Retinal pigment epithelial cell (primary cell): ENCODE results near the gene RTTN.

Experiments used
- DNase-seq: peaks from one replicate; pipeline ENCODE4 v3.0.0-alpha.2; 2010; ENCODE audit warnings: low read depth
- H3K4me3 ChIP-seq: 2 replicates; pipeline ENCODE4 v1.5.1; 2011; ENCODE audit warnings: mild to moderate bottlenecking, low read length, control low read depth, moderate library complexity
- TF ChIP-seq, protein P1 (sequence below): conservative IDR thresholded peaks from 2 replicates; pipeline ENCODE4 v1.5.1; 2011; ENCODE audit warnings: low read depth, low read length, control low read depth, inconsistent platforms

Gene RTTN

DNA sequence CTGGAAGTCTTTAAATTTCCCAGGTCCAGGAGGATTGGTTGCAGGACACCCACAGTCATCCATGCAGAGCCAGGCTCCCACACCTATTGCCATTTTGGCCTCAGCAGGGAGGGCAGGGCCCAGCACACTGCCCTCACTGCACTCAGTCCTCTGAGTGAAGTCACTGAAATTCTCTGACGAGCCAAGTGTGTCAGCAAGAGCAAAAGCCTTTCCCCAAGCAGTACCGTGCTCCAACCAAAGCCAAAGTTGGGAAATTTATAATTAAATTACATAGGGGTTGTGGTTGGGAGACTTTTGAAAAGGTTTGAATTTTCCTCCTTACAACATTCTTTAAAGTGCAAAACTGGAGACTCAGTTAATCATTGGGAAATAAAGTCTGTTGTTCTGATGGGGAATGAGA, 159.3 kb downstream of the RTTN start:
- no peak for DNase-seq

DNA sequence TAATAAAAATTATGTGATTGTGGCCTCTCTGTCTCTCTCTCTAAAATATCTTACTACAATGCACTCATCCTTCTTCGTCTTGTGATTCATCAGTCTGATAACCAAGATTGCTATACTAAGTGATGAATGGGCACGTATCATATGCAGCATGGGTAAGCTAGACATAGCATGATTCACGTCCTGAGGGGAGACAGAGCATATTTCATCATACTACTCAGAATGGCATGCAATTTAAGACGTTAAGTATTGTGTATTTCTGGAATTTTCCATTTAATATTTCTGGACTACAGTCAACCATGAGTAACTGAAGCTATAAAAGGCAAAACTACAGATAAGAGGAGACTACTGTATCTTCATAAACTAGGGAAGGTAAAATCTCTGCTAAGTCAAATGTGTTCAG, 160.9 kb downstream of the RTTN start:
- DNase-seq, result peak; percentile 74
- H3K4me3 ChIP-seq, result no peak overlapping the region
- TF ChIP-seq, protein P1, sequence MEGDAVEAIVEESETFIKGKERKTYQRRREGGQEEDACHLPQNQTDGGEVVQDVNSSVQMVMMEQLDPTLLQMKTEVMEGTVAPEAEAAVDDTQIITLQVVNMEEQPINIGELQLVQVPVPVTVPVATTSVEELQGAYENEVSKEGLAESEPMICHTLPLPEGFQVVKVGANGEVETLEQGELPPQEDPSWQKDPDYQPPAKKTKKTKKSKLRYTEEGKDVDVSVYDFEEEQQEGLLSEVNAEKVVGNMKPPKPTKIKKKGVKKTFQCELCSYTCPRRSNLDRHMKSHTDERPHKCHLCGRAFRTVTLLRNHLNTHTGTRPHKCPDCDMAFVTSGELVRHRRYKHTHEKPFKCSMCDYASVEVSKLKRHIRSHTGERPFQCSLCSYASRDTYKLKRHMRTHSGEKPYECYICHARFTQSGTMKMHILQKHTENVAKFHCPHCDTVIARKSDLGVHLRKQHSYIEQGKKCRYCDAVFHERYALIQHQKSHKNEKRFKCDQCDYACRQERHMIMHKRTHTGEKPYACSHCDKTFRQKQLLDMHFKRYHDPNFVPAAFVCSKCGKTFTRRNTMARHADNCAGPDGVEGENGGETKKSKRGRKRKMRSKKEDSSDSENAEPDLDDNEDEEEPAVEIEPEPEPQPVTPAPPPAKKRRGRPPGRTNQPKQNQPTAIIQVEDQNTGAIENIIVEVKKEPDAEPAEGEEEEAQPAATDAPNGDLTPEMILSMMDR, result no peak

More for the DNA sequence above, 159.3 kb downstream of the RTTN start:
- no peak overlapping the region for H3K4me3 ChIP-seq
- TF ChIP-seq, protein P1, result no peak

DNA sequence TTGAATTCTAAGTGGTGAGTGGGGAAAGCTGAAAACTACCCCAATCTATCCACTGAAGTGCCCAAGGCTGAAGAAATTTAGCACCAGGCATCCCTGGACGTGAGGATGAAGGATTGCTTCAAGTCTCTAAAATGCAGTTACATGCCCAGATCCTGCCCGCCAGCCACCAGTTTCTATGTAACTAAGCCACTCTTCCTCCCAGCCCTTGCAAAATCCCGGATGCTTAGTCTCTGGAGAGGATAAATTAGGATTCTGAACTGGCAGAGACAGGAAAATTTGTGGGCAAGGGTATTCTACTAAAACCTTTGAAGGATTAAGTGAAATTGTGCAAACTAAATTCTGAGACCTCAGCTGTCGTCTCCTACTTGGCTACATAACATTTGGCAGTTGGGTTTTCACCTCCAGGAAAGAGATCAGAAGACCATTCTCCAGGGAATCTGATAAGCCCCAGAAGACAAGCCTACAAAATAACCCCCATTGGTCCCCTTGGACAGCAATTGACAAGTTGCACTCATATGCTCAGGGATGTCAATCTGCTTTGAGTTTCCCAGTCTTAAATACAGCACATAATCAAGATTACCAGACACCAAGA, 163.9 kb downstream of the RTTN start:
- TF ChIP-seq, protein P1, result no peak
- H3K4me3 ChIP-seq, result no peak overlapping the region
- DNase-seq, result no peak

DNA sequence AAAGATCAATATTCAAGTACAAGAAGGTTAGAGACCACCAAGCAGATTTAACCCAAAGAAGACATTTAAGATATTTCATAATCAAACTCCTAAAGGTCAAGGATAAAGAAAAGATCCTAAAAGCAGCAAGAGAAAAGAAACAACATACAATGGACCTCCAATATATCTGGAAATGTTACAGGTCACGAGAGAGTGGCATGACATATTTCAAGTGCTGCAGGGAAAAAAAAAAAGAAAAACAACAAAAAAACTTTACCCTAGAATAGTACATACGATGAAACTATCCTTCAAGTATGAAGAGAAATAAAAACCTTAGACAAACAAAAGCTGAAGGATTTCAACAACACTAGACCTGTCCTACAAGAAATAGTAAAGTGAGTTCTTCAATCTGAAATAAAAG, 166.3 kb downstream of the RTTN start:
- H3K4me3 ChIP-seq, result no peak overlapping the region
- TF ChIP-seq, protein P1, result no peak
- DNase-seq, result no peak

DNA sequence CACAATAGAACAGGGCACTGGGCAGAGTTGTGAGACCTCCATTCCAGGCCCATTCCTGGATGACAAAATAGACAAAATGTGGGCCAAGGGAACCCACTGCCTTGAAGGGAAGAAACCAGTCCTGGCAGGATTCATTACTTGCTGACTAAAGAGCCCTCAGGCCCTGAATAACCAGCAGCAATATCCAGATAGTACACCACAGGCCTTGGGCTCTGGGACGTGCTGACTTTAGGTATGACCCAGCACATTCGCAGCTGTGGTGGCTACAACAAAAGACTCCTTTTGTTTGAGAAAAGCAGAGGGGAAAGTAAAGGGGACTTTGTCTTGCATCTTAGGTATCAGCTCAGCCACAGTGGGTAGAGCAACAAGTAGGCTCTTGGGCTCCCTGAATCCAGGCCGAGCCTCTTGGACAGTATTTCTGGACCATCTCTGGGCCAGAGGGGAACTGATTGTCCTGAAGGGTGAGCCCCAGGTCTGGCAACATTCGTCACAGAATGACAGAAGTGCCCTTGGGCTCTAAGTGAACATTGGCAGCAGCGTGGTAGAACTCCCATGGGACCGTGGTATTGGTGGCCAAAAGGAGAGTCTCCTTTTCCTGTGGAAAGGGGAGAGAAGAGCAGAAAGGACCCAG, 167.9 kb downstream of the RTTN start:
- no peak overlapping the region for H3K4me3 ChIP-seq
- TF ChIP-seq, protein P1, result no peak
- DNase-seq, result no peak

DNA sequence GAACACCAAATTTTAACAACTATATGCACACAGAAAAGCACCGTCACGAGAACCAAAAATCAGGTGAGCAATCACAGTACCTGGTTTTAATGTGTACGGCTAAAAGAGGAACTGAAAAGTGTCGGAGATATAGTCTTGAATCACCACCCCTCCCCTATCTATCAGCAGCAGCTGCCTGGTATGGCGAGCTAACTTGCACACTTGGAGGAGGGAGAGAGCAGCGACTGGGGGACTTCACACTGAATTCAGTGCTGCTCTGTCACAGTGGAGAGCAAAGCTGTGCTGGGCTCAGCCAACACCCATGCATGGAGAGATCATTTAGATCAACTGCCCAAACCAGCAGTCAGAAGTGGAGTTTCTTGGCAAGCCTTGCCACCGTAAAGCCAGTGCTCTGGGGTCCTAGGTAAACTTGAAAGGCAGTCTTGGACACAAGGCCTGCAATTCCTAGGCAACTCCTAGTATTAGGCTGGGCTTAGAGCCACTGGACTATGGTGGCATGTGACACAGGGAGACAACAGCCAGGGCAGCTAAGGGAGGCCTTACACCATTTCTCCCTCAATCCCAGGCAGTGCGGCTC, 168.6 kb downstream of the RTTN start:
- TF ChIP-seq, protein P1, result no peak

DNA sequence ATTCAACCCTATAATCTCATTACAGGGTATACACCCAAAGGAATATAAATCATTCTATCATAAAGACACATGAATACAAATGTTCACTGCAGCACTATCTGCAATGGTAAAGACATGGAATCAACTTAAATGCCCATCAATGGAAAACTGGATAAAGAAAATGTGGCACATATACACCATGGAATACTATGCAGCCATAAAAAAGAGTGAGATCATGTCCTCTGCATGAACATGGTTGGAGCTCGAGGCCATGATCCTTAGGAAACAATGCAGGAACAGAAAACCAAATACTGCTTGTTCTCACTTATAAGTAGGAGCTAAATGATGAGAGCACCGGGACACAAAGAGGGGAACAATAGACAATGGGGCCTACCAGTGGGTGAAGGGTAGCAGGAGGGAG, 169.3 kb downstream of the RTTN start:
- H3K4me3 ChIP-seq, result no peak overlapping the region
- TF ChIP-seq, protein P1, result no peak
- no peak for DNase-seq

More for the DNA sequence above, 168.6 kb downstream of the RTTN start:
- no peak for DNase-seq
- no peak overlapping the region for H3K4me3 ChIP-seq
